Central memory CD4-positive, alpha-beta T cell (primary cell): ENCODE data around the gene NEU4.
A peak's percentile ranks its signal among the peaks of the same experiment; 100 is the strongest.
"Not testable (repeated sequence)": the region's sequence is repeated elsewhere in the genome, so short reads cannot be mapped to it uniquely, and the experiment has no call there.

Experiments used
- DNase-seq: peaks from one replicate; pipeline ENCODE4 v3.0.0; 2022

NEU4 gene

GRCh38 chr2:241799522-241800197 lies 9.3 kb upstream of the NEU4 start:
- no peak for DNase-seq

DNA sequence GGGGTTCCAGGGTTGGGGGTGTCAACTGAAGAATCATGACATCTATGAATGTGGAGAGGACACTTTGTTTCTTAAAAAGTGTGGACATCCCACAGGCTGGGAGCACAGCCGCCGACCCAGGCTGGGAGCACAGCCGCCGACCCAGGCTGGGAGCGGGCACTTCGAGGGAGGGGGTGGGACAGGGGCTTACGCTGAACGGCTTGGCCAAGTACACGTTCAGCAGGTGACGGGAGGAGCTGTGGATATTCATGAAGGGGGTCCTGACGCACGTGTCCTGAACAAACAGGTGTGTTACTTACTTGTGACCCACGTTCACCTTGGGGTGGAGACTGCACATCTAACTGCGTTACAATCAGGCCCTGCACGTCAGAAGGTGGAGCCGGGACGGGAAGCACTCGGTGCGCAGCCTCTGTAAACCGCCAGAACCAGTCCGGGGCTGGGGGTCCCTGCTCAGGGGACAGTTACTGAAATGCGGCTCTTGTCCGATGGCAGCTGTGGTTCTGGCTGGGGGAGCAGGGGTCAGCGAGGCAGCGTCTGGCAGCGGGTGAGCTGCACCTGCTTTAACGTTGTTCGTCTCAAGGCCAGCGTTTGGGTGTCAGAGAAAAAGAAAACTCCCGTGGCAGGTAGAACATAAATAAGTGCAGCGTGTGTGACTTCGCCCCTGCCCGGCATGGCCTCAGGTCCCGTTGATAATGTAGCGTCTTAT lies 8.6 kb upstream of the NEU4 start:
- not testable (repeated sequence) for DNase-seq

DNA sequence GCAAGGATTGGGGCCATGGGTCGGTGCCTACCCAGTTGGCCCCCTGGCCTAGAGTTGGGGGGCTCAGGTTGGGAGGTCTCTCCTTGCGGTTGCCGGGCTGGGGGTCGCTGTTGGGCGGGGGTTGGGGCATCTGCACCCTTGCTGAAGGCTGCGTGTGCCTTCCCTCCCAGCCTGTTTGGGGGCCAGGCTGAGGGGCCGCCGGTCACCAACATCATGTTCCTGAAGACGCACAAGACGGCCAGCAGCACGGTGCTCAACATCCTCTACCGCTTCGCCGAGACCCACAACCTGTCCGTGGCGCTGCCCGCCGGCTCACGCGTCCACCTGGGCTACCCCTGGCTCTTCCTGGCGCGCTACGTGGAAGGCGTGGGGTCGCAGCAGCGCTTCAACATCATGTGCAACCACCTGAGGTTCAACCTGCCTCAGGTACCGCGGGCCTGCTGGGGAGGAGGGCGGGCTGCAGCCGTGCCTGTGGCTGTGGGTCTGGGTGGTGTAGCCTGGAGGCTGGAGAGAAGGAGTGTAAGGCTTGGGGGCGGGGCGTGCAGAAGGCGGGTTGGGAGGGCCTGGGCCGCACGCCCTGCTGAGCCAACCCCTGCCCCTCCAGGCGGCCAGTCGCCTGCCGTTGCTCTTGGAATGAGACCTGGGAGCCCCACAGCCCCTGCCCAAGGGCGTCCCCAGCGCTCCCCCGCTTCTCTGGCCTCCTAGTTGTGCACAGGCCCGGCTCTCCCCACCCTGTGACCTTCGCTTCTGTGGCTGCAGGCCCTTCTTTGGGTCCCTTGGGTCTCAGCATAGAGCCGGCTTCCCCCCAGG lies 7.2 kb upstream of the NEU4 start:
- DNase-seq = no peak

DNA sequence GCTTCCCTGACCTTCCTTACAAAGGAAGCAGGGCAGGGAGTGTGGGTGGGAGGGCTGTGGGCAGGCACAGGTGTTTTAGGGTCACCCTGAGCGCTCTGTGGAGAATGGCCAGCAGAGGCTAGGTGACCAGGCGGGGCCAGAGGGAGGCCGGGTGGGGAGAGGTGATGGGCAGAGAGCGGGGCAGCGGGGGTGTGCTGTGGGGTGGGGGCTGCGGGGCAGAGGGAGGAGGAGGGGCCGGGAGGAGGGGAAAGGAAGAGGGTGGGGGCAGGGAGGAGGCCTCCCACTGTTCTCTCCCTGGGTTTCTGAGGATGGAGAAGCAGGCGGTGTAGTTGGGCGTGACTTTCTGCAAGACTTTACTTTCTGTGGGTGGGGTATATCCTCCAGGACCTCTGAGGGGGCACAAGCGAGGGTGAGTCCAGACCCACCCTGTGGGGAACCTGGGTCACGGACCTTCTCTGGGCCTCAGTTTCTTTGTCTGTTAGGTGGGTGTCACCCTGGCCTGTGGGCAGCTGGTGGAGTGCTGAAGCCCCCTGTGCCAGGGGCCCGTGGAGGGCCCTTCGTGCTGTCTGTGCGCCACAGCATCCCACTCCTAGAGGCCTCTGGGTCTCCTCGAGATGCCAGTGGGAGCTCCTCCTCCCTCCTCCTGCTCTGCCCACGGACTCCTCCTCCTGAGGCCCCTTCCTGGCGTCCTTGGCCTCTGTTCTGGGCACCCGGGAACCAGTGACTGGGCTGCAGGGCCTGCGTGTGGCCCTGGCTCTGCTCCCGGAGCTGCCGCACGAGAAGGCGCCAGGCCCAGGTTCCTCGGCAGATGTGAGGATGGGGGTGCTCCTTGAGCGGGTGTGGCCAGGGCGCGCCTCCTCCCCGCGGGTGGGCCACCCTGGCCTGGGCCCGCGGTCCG lies 6.3 kb upstream of the NEU4 start:
- DNase-seq = no peak

DNA sequence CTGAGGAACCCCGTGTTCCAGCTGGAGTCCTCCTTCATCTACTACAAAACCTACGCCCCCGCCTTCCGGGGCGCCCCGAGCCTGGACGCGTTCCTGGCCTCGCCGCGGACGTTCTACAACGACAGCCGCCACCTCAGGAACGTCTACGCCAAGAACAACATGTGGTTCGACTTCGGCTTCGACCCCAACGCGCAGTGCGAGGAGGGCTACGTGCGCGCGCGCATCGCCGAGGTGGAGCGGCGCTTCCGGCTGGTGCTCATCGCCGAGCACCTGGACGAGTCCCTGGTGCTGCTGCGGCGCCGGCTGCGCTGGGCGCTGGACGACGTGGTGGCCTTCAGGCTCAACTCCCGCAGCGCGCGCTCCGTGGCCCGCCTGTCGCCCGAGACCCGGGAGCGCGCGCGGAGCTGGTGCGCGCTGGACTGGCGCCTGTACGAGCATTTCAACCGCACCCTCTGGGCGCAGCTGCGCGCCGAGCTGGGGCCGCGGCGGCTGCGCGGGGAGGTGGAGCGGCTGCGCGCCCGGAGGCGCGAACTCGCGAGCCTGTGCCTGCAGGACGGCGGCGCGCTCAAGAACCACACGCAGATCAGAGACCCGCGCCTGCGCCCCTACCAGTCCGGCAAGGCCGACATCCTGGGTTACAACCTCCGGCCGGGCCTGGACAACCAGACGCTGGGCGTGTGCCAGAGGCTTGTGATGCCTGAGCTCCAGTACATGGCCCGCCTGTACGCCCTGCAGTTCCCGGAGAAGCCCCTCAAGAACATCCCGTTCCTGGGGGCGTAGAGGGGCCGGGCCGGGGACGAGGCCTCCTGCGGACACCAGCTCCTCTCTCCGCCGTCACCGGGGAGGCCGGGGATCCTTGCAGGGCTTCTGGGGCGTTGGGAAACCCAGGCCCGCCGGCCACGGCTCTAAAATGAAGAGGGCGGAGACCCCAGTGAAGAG lies 5.3 kb upstream of the NEU4 start:
- peak; percentile 31 for DNase-seq

DNA sequence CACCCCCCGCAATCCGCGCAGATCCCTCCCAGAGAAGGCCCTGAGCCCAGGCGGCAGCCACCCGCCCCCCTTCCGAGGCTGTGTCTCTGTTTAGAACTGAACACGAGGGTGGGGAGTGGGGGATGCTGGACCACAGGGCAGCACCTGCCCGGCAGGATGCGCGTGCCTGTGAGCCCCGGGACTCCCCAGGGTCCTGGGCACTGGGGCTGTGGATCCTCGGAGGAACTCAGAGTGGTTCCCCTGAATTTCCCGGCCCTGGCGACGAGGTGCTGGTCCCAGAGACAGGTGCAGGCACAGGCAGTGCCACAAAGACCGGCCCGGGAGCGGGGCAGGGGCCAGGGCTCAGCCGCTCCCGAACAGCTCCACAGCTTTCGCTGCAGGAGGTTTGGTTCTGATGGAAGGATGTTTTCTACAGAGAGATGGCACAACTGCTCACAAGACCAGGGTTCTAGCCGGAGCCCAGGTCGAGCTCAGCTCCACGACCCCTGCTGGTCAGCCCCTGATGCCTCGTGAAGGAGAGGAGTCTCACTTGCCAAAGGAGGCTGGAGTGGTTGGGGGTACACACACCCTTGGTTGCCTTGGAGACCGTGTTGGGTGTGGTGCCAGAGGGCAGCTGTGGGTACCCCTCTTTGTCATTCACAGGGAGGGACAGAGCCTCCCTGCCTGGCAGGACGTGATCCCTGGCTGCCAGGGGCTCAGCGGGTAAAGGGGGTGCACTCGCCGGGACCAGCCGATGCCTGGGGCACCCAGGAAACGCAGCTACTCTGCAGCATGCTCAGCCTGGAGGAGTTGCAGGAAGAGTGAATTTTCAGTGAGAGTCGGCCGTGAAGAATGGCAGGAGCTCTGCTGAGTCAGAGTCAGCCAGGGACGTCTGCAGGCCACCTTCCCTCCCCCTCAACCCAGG lies 4.4 kb upstream of the NEU4 start:
- DNase-seq = no peak

GRCh38 chr2:241806217-241806616 lies 2.8 kb upstream of the NEU4 start:
- not testable (repeated sequence) for DNase-seq

DNA sequence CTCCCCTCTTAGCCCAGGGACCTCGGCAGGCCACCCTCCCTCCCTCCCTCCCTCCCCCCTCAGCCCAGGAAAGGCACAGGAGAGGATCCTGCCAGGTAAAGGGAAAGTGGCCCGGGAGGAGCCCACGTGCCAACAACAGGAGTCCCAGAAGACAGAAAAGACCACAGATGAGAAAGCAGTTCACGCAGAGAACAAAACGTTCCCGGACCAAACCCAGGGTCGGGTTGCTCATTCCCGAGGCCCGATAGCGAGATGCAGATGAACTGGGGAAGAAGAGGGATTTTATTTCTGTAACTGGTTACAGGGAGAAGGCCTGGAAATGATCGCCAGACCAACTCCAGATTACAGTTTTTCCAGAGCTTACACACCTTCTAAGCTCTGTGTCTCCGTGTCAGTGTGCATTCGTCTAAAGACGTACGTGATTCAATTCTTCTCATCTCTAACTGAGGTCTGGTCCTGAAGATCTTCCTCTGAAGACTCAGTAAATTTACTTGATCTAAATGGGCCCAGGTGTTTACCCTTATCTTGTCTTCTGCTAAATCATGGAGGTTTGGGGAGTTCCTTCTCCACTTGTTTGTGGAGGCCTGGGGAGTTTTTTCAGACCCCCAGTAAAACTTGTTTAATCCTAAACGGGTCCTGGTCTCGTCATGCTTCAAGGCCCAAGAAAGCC lies 807 bp upstream of the NEU4 start:
- no peak for DNase-seq

DNA sequence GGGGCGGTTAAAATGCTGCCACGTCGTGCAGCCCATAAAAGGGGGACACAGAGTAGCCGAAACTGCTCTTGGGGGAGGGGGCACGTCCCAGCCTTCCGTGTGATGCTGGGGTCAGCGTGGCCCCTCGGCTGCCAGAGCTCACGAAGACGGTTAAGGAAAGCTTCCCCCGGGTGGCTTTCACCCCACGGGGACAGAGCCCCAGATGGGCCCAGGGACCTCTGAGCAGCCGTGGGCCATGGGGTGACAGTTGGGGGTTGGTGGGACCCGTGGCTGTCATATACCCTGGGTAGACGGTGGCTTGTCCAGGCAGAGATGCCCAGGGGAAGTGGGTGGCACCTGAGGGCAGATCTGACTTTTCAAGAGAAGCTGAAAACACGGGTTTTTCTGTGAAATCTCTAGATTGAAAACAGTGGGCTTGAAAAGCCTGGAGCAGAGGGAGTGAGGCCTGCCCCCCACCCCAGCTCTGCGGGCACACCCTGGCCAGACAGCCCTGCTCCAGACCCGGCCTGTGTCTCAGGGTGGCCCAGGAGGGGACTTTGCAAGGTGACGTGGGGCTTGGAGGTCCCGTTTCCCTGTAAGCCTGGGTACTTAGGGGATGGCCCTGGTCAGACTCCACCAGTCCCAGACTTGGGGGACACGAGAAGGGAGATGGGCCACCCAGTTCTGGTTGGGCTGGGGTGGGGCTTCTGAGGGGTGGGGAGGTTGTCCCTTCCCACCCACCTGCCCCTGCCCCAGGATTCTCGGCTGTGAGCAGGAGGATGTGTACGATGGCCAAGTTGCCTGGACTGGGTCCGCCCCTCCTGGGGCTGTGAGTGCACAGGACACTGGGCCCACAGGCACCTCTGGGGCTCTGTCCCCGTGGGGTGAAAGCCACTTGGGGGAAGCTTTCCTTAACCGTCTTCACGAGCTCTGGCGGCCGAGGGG lies 652 bp downstream of the NEU4 start:
- DNase-seq = no peak

GRCh38 chr2:241810307-241811200 lies 1.6 kb downstream of the NEU4 start:
- DNase-seq = no peak

DNA sequence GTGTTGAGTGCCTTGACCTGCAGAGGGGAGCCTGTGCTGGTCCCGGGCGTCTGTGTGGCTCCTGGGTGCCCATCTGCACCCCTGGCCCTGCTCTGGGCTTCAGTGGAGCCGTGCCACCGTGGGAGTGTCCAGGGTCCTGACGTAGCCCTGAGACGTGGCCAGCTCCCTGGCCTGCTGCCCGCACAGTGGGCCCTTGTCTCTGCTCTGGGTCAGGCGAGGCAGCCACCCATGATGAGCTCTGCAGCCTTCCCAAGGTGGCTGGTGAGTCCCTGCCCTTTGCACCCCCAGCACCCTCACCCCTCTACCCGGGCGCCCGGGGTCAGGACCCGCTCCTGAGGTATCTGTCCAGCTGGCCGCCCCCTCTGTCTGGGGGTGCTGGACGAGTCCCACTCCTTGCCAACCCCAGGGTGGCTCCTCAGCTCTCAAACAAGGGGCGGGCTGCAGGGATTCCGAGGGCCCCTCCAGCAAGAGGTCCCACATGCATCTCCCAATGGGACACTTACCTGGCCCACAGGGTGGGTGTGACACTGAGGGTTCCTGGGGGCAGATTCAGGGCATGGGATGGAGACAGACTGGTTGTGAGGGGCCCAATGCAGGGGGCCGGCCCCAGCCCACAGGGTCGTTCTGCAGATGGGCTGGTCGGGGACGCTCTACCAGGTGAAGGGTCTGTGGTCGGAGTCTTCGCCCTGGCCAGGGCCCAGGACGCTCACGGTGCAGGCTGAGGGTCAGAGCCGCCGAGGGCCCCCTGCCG lies 2.4 kb downstream of the NEU4 start:
- no peak for DNase-seq

DNA sequence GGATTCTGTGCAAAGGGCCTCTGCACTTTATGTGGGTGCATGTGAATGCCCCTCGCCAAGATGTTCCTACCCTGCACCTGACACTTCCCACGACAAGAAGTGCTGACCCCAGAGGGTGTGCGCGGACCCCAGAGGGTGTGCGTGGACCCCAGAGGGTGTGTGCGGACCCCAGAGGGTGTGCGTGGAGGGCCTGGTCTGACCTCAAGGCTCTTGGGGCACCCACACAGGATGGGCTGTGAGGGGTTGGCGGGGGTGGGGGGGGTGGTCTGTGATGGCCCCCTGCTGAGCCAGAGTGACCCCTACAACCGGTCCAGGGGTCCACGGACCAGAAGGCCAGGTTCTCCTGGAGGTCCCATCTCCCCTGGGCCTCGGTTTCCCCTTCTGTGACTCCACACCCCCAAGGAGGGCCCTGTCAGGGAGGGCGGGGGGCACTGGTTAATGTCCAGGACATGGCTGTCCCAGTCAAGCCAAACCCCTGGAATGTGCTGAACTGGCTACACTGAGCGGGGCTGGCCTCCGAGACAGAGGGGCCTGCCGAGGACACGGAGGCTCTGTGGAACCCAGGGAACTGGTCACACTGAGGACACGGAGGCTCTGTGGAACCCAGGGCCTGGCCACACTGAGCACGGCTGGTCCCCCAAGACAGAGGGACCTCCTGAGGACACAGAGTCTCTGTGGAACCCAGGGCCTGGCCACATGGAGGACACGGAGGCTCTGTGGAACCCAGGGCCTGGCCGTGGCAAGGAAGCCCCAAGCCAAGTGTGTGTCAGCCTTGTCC lies 3.1 kb downstream of the NEU4 start:
- DNase-seq = no peak

GRCh38 chr2:241812730-241813643 lies 4.0 kb downstream of the NEU4 start:
- no peak for DNase-seq

DNA sequence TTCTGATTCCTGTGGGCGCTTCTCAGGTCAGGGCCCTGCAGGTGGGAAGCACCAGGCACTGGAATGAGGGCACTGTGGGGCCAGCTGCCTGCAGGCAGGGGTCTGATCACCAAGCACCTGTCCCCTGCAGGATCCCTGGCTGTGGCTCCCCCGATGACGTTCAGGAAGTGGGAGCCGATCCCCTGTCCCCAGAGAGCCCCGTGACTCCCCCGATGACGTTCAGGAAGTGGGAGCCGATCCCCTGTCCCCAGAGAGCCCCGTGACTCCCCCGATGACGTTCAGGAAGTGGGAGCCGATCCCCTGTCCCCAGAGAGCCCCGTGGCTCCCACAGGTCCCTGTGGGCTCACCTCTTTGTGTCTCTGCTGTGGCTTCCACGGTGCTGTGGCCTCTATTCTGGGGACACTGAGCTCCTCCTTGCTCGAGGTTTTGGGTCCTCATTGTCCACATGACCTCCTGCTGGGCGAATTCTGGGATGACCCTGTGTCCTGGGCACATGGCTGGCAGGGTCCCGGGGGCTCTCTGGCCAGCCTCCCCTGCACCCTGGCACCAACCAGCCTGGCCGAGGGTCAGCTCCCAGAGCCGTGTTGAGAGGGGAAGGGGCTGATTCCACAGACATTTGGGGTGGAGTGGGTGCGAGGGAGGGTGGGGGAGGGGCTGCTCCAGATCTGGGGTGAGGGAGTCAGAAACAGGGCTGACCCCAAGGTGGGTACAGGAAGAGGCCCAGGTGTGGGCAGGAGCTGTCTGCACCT lies 4.8 kb downstream of the NEU4 start:
- DNase-seq = peak; percentile 56
